ENCODE measurements around the gene DLG5. TPM values are rescaled to one million over a fixed set of nuclear protein-coding genes. Genes with fewer than 3 reads are reported as not detected.
A peak's percentile ranks its signal among the peaks of the same experiment; 100 is the strongest.
"Not testable (repeated sequence)": the region's sequence is repeated elsewhere in the genome, so short reads cannot be mapped to it uniquely, and the experiment has no call there.

The DLG5 gene
- total and polyA plus RNA-seq, 10 of the 15 experiments (the other 5 are each of a cell fraction or from before 2014, with no cell fraction given): 0.18 to 6.6 (median 2.7) TPM

DNA sequence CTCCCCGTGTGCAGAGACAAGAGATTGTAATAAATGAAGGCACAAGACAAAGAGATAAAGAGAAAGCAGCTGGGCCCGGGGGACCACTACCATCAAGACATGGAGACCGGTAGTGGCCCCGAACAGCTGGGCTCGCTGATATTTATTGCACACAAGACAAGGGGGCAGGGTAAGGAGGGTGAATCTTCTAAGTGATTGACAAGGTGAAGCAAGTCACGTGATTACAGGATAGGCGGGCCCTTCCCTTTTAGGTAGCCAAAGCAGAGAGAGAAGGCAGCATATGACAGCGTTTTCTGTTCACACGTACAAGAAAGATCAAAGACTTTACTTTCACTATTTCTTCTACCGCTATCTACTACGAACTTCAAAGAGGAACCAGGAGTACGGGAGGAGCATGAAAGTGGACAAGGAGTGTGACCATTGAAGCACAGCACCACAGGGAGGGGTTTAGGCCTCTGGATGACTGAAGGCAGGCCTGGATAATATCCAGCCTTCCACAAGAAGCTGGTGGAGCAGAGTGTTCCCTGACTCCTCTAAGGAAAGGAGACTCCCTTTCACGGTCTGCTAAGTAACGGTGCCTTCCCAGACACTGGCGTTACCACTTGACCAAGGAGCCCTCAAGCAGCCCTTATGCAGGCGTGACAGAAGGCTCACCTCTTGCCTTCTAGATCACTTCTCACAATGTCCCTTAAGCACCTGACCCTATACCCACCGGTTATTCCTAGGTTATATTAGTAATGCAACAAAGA lies 153.5 kb downstream of the DLG5 start:
- H2AFZ ChIP-seq (ENCODE audit: control insufficient read depth, low read depth, low read length); intact Hi-C loops (cut with micrococcal nuclease; ENCODE audit: unreplicated experiment); H3K27me3 ChIP-seq (replicated peaks in 1 of 2; ENCODE audit: control insufficient read depth in 2 of 2, insufficient read depth in 2 of 2, low read length in 1 of 2); H4K20me1 ChIP-seq (ENCODE audit: control insufficient read depth, insufficient read depth); BruUV-seq (replicated peaks); H3K9me3 ChIP-seq (replicated peaks; ENCODE audit: control insufficient read depth, insufficient read depth, low read length); in situ Hi-C loops (cut with MboI); H3K4me3 ChIP-seq; FAIRE-seq; H3K36me3 ChIP-seq (ENCODE audit: control insufficient read depth in 2 of 2, insufficient read depth in 2 of 2, low read length in 1 of 2); RAD21 ChIA-PET (ENCODE audit: unreplicated experiment); H3K9ac ChIP-seq (ENCODE audit: control insufficient read depth, insufficient read depth, low read length); POLR2A ChIA-PET; H3K79me2 ChIP-seq (ENCODE audit: control insufficient read depth, insufficient read depth, low read length); SMC1A ChIA-PET (ENCODE audit: uncharacterized antibody, unreplicated experiment); H3K4me2 ChIP-seq (ENCODE audit: control insufficient read depth, insufficient read depth); H3K4me1 ChIP-seq (ENCODE audit: control insufficient read depth, insufficient read depth, low read length); H3K27ac ChIP-seq (ENCODE audit: control insufficient read depth, insufficient read depth): not testable (repeated sequence)
- peak; percentile 11 for DNase-seq (ENCODE audit: low read depth, low spot score)
- CTCF ChIA-PET: interaction anchor here (0.9 to 1.5 kb wide), 3 partner anchors 11 to 53 kb away, joined by 3 to 4 read pairs (median 4); no protein-coding TSS in a partner anchor
- TF ChIP-seq, protein P1, sequence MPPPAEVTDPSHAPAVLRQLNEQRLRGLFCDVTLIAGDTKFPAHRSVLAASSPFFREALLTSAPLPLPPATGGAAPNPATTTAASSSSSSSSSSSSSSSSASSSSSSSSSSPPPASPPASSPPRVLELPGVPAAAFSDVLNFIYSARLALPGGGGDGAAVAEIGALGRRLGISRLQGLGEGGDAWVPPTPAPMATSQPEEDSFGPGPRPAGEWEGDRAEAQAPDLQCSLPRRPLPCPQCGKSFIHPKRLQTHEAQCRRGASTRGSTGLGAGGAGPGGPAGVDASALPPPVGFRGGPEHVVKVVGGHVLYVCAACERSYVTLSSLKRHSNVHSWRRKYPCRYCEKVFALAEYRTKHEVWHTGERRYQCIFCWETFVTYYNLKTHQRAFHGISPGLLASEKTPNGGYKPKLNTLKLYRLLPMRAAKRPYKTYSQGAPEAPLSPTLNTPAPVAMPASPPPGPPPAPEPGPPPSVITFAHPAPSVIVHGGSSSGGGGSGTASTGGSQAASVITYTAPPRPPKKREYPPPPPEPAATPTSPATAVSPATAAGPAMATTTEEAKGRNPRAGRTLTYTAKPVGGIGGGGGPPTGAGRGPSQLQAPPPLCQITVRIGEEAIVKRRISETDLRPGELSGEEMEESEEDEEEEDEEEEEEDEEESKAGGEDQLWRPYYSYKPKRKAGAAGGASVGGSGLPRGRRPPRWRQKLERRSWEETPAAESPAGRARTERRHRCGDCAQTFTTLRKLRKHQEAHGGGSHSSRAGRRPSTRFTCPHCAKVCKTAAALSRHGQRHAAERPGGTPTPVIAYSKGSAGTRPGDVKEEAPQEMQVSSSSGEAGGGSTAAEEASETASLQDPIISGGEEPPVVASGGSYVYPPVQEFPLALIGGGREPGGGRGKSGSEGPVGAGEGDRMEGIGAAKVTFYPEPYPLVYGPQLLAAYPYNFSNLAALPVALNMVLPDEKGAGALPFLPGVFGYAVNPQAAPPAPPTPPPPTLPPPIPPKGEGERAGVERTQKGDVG (CRISPR knock-in tag; IDR thresholded peaks at IDR 0.05): peak; percentile 69
- 0 out of 2 replicates have a peak, but pooled peaks have one; percentile 18 for TF ChIP-seq DPF2 (IDR thresholded peaks at IDR 0.05)
- 0 out of 2 replicates have a peak, but pooled peaks have one; percentile 45 for TF ChIP-seq MLLT1 (IDR thresholded peaks at IDR 0.05)
- TF ChIP-seq BHLHE40 (IDR thresholded peaks at IDR 0.05; ENCODE audit: borderline replicate concordance in 1 of 2, low read depth in 2 of 2, low read length in 1 of 2): peak in 1 of 2 experiments; percentile 72; a peak in 2 of 4 replicates
- TF ChIP-seq IKZF2 (IDR thresholded peaks at IDR 0.05): peak; percentile 52 to 57; a peak in 2 of 4 replicates
- TF ChIP-seq RAD51 (IDR thresholded peaks at IDR 0.05): peak; percentile 98
- TF ChIP-seq IKZF1 (conservative IDR thresholded peaks at IDR 0.05): peak; percentile 35; the same call in 1 of the 2 replicates
- TF ChIP-seq, protein P2, sequence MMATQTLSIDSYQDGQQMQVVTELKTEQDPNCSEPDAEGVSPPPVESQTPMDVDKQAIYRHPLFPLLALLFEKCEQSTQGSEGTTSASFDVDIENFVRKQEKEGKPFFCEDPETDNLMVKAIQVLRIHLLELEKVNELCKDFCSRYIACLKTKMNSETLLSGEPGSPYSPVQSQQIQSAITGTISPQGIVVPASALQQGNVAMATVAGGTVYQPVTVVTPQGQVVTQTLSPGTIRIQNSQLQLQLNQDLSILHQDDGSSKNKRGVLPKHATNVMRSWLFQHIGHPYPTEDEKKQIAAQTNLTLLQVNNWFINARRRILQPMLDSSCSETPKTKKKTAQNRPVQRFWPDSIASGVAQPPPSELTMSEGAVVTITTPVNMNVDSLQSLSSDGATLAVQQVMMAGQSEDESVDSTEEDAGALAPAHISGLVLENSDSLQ (IDR thresholded peaks at IDR 0.05): peak; percentile 89
- TF ChIP-seq TCF7 (IDR thresholded peaks at IDR 0.05; ENCODE audit: borderline replicate concordance): 0 out of 2 replicates have a peak, but pooled peaks have one; percentile 20
- 58% methylated on average over 17 of the region's 17 CpGs for WGBS (ENCODE audit: insufficient coverage, insufficient replicate concordance, low lambda C conversion rate, missing lambda C conversion rate)
- peak; percentile 59 for ATAC-seq
